Memory B cell (primary cell): ENCODE data around the gene AGGF1.
"Not testable (repeated sequence)": the region's sequence is repeated elsewhere in the genome, so short reads cannot be mapped to it uniquely, and the experiment has no call there.

ENCODE experiments used
- ATAC-seq: fragments of 150-1000 bp; cut with Tn5 transposase; 2 replicates; pipeline ENCODE4 v1.10.0; 2021; ENCODE audit warnings: low read depth, mild to moderate bottlenecking, moderate library complexity
- DNase-seq, 2 donors: peaks; one replicate each; pipeline ENCODE4 v3.0.0; 2022; ENCODE audit warnings: low spot score in 2 of 2
- H3K27ac Mint-ChIP-seq: one replicate; pipeline ENCODE4 v1.8.0; 2022; ENCODE audit warnings: mild to moderate bottlenecking, moderate library complexity, mixed read lengths
- H3K27me3 Mint-ChIP-seq: one replicate; pipeline ENCODE4 v1.8.0; 2022; ENCODE audit warnings: mixed read lengths
- H3K36me3 Mint-ChIP-seq: one replicate; pipeline ENCODE4 v1.8.0; 2022; ENCODE audit warnings: mild to moderate bottlenecking, mixed read lengths
- H3K4me1 Mint-ChIP-seq: one replicate; pipeline ENCODE4 v1.8.0; 2022; ENCODE audit warnings: mixed read lengths
- H3K4me3 Mint-ChIP-seq: one replicate; pipeline ENCODE4 v1.8.0; 2022; ENCODE audit warnings: mild to moderate bottlenecking, moderate library complexity, mixed read lengths
- H3K9me3 Mint-ChIP-seq: one replicate; pipeline ENCODE4 v1.8.0; 2022; ENCODE audit warnings: mixed read lengths

The AGGF1 gene, protein sequence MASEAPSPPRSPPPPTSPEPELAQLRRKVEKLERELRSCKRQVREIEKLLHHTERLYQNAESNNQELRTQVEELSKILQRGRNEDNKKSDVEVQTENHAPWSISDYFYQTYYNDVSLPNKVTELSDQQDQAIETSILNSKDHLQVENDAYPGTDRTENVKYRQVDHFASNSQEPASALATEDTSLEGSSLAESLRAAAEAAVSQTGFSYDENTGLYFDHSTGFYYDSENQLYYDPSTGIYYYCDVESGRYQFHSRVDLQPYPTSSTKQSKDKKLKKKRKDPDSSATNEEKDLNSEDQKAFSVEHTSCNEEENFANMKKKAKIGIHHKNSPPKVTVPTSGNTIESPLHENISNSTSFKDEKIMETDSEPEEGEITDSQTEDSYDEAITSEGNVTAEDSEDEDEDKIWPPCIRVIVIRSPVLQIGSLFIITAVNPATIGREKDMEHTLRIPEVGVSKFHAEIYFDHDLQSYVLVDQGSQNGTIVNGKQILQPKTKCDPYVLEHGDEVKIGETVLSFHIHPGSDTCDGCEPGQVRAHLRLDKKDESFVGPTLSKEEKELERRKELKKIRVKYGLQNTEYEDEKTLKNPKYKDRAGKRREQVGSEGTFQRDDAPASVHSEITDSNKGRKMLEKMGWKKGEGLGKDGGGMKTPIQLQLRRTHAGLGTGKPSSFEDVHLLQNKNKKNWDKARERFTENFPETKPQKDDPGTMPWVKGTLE

DNA sequence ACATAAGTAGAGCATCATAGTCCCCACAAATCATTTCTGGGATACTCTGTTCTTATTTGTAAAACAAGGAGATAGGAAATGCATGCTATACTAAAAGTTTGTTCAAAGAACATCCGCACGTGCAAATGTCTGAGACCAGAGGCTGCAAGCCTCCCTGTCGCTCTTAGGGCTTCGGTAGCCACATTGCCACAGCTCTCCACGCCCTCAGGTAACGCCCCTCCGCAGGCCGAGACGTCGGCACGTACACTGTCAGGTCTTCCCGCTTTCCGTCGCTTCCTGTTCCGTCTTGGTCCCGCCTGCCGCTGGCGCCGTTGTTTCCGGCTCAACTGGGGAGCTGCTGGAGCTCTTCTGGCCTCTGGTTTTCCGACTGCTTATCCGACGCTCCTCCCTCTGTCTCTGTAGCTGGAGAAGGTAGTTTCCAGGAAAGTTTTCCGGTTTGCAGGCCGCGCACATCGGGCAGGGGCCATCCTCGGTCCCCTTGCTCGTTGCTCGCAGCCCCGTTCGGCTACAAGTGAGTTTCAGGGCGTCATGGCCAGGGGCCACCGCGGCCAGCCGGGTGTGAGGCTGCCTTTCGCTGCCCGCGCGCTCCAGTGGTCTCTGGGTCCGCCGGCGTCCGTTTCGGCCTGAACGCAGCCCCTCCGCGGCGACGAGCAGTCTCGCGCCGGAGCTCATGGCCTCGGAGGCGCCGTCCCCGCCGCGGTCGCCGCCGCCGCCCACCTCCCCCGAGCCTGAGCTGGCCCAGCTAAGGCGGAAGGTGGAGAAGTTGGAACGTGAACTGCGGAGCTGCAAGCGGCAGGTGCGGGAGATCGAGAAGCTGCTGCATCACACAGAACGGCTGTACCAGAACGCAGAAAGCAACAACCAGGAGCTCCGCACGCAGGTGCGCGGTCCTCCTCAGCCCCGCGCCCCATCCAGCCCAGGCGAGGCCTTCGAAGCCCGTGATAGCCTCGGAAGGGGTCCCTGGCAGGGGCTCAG is at the start of gene AGGF1:
TSS of gene AGGF1 (plus strand) at position 308 of the 975 bp plus-strand sequence. CDS start at position 671, 363 bp downstream.
- Mint-ChIP-seq H3K4me1 (peaks cover 5% of the 10 kb centered on the region), H3K9me3 (peaks cover 8% of the 10 kb centered on the region), H3K36me3 (peaks cover 7% of the 10 kb centered on the region), H3K4me3 (peak within 1 kb of the TSS; percentile 93), H3K27me3 (no peaks in the 10 kb centered on the region), H3K27ac (peak within 1 kb of the TSS; percentile 84)
- DNase-seq (peak; percentile 63 to 70), ATAC-seq (peak; percentile 97)

GRCh38 chr5:76980518-76981144 is 49.6 kb upstream of the AGGF1 start:
- DNase-seq (no peak), ATAC-seq (no peak)
- H3K9me3 Mint-ChIP-seq: no peaks in the 10 kb centered on the region
- no peak overlapping the region for H3K4me3 Mint-ChIP-seq
- peaks cover 2% of the 10 kb centered on the region for H3K36me3 Mint-ChIP-seq
- H3K4me1 Mint-ChIP-seq: no peaks in the 10 kb centered on the region
- peaks cover 1% of the 10 kb centered on the region for H3K27me3 Mint-ChIP-seq
- H3K27ac Mint-ChIP-seq: no peak overlapping the region

DNA sequence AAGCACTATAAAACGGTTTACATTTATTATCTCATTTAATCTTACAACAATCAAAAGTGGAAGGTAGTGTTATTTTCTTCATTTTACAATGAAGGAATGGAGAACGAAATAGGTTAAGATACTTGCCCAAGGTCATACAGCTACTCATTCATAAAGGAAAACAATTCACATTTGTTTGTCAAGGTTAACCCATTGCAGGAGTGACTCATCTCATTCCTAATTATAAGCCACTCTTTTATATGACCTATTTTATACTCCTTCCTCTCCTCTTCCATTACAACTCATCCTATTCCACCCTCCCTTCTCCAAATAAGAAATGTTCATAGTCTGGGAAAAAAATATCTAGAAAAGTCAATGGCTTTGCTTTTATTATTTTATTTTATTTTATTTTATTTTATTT is 47.8 kb upstream of the AGGF1 start:
- DNase-seq: no peak
- H3K4me1 Mint-ChIP-seq: no peaks in the 10 kb centered on the region
- H3K4me3 Mint-ChIP-seq: no peak overlapping the region
- peaks cover 2% of the 10 kb centered on the region for H3K36me3 Mint-ChIP-seq
- no peaks in the 10 kb centered on the region for H3K9me3 Mint-ChIP-seq
- no peak for ATAC-seq
- no peak overlapping the region for H3K27ac Mint-ChIP-seq
- H3K27me3 Mint-ChIP-seq: peaks cover 1% of the 10 kb centered on the region

- Mint-ChIP-seq H3K4me1 (no peaks in the 10 kb centered on the region), H3K27me3 (peaks cover 1% of the 10 kb centered on the region), H3K36me3 (peaks cover 2% of the 10 kb centered on the region), H3K9me3 (no peaks in the 10 kb centered on the region), H3K4me3 (no peak overlapping the region), H3K27ac (no peak overlapping the region)
- DNase-seq (no peak), ATAC-seq (no peak)
These were observed 46.7 kb upstream of the AGGF1 start for GRCh38 chr5:76983468-76983867.

DNA sequence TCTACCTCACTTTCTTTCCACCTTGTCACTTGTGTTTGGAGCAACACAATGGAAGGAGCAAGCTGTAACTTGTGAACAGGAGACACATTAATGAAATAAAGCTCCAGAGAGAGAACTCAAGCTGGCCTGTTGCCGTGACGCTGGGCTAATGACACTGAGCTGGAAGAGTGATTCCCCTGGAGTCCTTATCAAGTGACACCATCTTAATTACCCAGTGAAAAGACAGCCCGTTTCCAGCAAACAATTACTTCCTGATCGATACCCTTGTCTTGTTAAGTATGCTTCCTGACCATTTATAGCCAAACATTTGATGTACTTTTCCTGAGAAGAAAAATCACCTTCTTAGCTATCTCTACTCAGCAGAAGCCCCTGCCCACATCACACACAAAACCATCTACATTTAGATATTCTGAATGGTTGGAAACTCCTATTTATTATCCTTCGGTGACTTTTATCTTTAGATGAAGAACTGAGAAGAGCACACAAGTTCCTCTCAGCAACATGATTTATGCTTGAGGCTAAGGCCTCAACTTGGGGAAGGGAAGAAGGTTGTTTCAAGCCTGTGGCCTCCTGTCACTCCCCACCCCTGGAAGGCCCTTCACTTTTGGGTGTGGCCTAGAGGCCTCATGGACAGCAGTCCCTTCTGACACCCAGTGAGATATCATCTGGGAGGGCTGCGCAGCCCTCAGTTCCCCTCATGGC is 43.2 kb upstream of the AGGF1 start:
- ATAC-seq (no peak), DNase-seq (no peak)
- Mint-ChIP-seq H3K27ac (no peak overlapping the region), H3K27me3 (peaks cover 1% of the 10 kb centered on the region), H3K4me3 (no peak overlapping the region), H3K36me3 (no peaks in the 10 kb centered on the region), H3K9me3 (no peaks in the 10 kb centered on the region), H3K4me1 (no peaks in the 10 kb centered on the region)

- no peaks in the 10 kb centered on the region for H3K36me3 Mint-ChIP-seq
- ATAC-seq: no peak
- no peak overlapping the region for H3K27ac Mint-ChIP-seq
- H3K4me1 Mint-ChIP-seq: no peaks in the 10 kb centered on the region
- no peaks in the 10 kb centered on the region for H3K9me3 Mint-ChIP-seq
- no peak overlapping the region for H3K4me3 Mint-ChIP-seq
- peaks cover 2% of the 10 kb centered on the region for H3K27me3 Mint-ChIP-seq
- no peak for DNase-seq
These were observed 39.2 kb upstream of the AGGF1 start for GRCh38 chr5:76990899-76991459.

DNA sequence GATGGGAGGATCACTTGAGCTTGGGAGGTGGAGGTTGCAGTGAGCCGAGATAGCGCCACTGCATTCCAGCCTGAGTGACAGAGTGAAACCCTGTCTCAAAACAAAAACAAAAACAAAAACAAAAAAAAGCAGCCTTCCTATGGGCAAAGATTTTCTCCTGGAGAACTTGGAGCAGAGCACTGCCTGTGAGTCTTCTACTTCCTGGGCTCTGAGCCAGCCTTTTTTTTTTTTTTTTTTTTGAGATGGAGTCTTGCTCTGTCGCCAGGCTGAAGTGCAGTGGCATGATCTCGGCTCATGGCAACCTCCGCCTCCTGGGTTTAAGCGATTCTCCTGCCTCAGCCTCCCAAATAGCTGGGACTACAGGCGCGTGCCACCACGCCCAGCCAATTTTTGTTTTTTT is 36.8 kb upstream of the AGGF1 start:
- not testable (repeated sequence) for H3K4me3 Mint-ChIP-seq, H3K27ac Mint-ChIP-seq, H3K9me3 Mint-ChIP-seq, DNase-seq, H3K36me3 Mint-ChIP-seq, H3K4me1 Mint-ChIP-seq, ATAC-seq, H3K27me3 Mint-ChIP-seq

DNA sequence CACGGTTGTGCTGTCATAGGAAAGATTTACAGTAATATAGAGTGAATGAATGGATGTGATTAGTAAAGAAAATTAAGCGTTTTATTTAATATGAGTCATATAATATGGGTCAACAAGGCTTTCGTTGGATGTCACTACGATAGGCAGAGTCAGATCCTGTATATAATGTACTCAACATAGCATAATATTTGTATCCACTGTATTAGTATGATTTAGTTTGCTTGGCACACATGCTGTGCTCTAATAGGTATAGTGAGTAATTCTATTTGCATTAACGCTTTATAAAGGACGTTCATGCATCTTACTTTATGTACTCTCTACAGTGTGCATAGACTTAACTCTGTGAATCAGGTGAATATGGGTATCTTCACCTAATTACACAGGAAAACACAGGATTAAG is 35.9 kb upstream of the AGGF1 start:
- no peaks in the 10 kb centered on the region for H3K36me3 Mint-ChIP-seq
- no peaks in the 10 kb centered on the region for H3K9me3 Mint-ChIP-seq
- no peaks in the 10 kb centered on the region for H3K4me1 Mint-ChIP-seq
- H3K4me3 Mint-ChIP-seq: no peak overlapping the region
- no peak overlapping the region for H3K27ac Mint-ChIP-seq
- peaks cover 2% of the 10 kb centered on the region for H3K27me3 Mint-ChIP-seq
- ATAC-seq (no peak), DNase-seq (no peak)

GRCh38 chr5:76998251-76998650 is 32.0 kb upstream of the AGGF1 start:
- not testable (repeated sequence) for H3K4me1 Mint-ChIP-seq

DNA sequence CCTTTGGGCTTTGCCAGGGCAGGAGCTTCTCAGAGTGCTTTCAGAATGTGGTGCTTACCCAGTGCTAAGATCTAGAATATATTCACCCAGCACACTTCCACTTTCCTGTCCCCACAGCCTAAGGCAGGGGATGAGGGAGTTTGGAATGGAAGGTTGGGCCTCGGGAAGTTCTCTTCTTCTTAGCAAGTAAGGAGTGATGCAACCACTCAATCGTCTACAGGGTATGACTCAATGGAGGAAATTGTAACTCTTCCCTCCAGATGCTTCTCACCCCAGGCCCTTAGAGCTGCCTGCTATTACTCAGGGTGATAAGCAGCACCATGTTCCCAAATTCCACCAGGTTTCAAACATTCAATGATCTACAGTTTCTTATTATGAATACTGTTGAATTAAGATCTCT is 30.8 kb upstream of the AGGF1 start:
- no peak for DNase-seq
- H3K27ac Mint-ChIP-seq: no peak overlapping the region
- H3K4me3 Mint-ChIP-seq: no peak overlapping the region
- ATAC-seq: no peak
- no peaks in the 10 kb centered on the region for H3K36me3 Mint-ChIP-seq
- H3K27me3 Mint-ChIP-seq: peaks cover 2% of the 10 kb centered on the region
- H3K9me3 Mint-ChIP-seq: no peaks in the 10 kb centered on the region
- no peaks in the 10 kb centered on the region for H3K4me1 Mint-ChIP-seq

More at GRCh38 chr5:76998251-76998650, 32.0 kb upstream of the AGGF1 start:
- ATAC-seq, H3K27ac Mint-ChIP-seq, H3K4me3 Mint-ChIP-seq, H3K9me3 Mint-ChIP-seq, H3K27me3 Mint-ChIP-seq, H3K36me3 Mint-ChIP-seq, DNase-seq: not testable (repeated sequence)

- Mint-ChIP-seq H3K4me3 (no peak overlapping the region), H3K27ac (no peak overlapping the region), H3K4me1 (no peaks in the 10 kb centered on the region), H3K27me3 (peaks cover 9% of the 10 kb centered on the region), H3K9me3 (no peaks in the 10 kb centered on the region), H3K36me3 (no peaks in the 10 kb centered on the region)
- no peak for ATAC-seq
- no peak for DNase-seq
These were observed 27.0 kb upstream of the AGGF1 start for GRCh38 chr5:77003246-77003645.

DNA sequence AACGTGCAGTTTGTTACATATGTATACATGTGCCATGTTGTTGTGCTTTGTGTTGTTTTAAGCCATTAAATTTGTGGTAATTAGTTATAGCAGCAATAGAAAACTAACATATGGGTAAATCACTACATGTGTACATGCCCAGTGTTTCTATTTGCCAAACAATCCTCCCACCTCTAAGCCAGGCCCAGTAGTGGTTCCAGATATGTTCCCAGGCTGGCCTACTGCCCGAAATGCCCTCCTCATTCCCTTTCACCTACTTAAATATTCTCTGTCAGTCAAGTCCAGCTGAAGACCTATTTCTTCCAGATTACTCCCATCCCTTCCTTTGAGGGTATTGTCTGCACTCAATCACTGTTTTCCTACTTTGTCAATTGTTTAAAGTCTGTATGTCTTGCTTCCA is 24.1 kb upstream of the AGGF1 start:
- no peak for DNase-seq
- no peaks in the 10 kb centered on the region for H3K36me3 Mint-ChIP-seq
- H3K27ac Mint-ChIP-seq: no peak overlapping the region
- no peak overlapping the region for H3K4me3 Mint-ChIP-seq
- no peak for ATAC-seq
- H3K9me3 Mint-ChIP-seq: no peaks in the 10 kb centered on the region
- peaks cover 11% of the 10 kb centered on the region for H3K27me3 Mint-ChIP-seq
- no peaks in the 10 kb centered on the region for H3K4me1 Mint-ChIP-seq

DNA sequence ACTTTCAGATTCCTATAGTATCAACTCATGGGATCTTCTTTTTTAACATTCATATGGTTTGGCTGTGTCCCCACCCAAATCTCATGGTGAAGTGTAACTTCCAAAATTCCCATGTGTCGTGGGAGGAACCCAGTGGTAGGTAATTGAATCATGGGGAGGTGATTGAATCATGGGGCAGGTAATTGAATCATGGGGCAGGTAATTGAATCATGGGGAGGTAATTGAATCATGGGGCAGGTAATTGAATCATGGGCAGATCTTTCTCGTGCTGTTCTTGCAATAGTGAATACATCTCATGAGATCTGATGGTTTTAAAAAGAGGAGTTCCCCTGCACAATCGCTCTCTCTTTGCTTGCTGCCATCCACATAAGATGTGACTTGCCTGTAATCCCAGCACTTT is 21.8 kb upstream of the AGGF1 start:
- Mint-ChIP-seq H3K9me3 (no peaks in the 10 kb centered on the region), H3K4me3 (no peak overlapping the region), H3K27ac (no peak overlapping the region), H3K36me3 (no peaks in the 10 kb centered on the region), H3K27me3 (peaks cover 14% of the 10 kb centered on the region), H3K4me1 (no peaks in the 10 kb centered on the region)
- DNase-seq: no peak
- no peak for ATAC-seq
